ENCODE data around the gene ZFAND5. TPM values are rescaled to one million over a fixed set of nuclear protein-coding genes. Genes with fewer than 3 reads are reported as not detected.
A peak's percentile ranks its signal among the peaks of the same experiment; 100 is the strongest.

ZFAND5 gene
- total and polyA plus RNA-seq, 4 donors = 147 to 369 (median 169) TPM

DNA sequence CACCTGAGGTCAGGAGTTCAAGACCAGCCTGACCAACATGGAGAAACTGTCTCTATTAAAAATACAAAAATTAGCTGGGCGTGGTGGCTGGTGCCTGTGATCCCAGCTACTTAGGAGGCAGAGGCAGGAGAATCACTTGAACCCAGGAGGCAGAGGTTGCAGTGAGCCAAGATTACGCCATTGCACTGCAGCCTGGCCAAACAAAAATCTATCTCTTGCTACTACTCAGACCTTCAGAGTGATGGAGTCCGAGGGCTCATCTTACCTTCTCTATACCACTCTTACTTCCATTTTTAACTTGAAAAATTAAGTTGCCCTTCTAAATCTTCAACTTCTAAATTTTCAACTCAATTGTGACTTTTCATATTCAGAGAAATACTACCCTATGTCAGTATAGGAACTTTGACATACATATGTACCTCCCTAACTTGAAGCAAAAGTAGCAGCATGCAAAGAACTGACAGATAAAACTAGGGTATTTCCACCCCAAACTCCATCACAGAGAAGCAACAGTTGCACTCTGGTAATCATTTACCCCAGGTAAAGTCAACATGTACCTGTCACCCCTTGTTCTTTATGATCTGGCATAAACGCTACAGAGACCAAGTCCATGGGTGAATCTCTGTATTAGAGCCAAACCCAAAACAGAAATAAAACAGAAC, 11.4 kb downstream of the ZFAND5 start:
- no peak overlapping the region for H3K9ac ChIP-seq (ENCODE audit: insufficient read depth in 1 of 2, low read length in 2 of 2)
- 96 to 97% methylated on average over 4 of the region's 4 CpGs for WGBS, 2 donors
- no peak for TF ChIP-seq CTCF (IDR thresholded peaks at IDR 0.05; ENCODE audit: control extremely low read depth, extremely low read depth)
- H3K27me3 ChIP-seq (ENCODE audit: control insufficient read depth in 3 of 3, insufficient read depth in 3 of 3, low read length in 2 of 3) = no peaks in the 10 kb centered on the region
- no peak for ATAC-seq (ENCODE audit: insufficient read depth, low FRiP score)
- H3K4me1 ChIP-seq (ENCODE audit: control insufficient read depth in 5 of 5, insufficient read depth in 5 of 5, low read length in 5 of 5) = peaks cover 0 to 29% (median 9%) of the 10 kb centered on the region in 5 donors
- H3K4me3 ChIP-seq = no peak overlapping the region
- peaks cover 8 to 40% (median 21%) of the 10 kb centered on the region in 4 donors for H3K36me3 ChIP-seq (ENCODE audit: control insufficient read depth in 4 of 4, insufficient read depth in 4 of 4, low read length in 4 of 4)
- H3K9me3 ChIP-seq (ENCODE audit: control insufficient read depth in 4 of 4, insufficient read depth in 3 of 4, low read length in 3 of 4) = peaks cover 0 to 1% (median 0%) of the 10 kb centered on the region in 4 donors
- H3K27ac ChIP-seq (ENCODE audit: low read depth in 1 of 2, low read length in 1 of 2) = no peak overlapping the region
- DNase-seq = no peak

DNA sequence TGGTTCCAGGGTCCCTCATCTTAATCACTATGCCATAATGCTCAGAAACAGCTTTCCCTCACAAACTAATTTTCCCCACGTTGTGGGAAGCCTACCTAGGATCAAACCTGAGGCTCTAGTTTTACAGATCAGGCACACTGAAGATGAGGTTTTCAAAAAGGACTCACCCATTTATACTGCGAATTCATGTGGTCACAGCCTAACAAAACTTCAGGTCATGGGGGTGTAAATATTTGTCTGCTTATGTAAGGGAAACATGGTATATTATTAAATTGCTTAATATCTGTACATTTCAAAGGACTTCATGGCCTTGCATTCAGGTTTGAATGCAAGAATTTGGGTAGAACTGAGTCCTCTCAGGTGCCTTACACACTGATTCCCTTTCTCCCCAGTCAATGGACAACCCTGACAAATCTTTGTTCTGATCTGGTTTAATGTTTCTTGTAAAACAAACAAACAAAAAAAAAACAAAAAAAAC, 12.1 kb downstream of the ZFAND5 start:
- H3K36me3 ChIP-seq (ENCODE audit: control insufficient read depth in 4 of 4, insufficient read depth in 4 of 4, low read length in 4 of 4) = peaks cover 8 to 34% (median 16%) of the 10 kb centered on the region in 4 donors
- DNase-seq (no peak), ATAC-seq (ENCODE audit: insufficient read depth, low FRiP score) (no peak)
- TF ChIP-seq CTCF (IDR thresholded peaks at IDR 0.05; ENCODE audit: control extremely low read depth, extremely low read depth) = no peak
- no peak overlapping the region for H3K27ac ChIP-seq (ENCODE audit: low read depth in 1 of 2, low read length in 1 of 2)
- 70 to 74% methylated on average over 2 of the region's 2 CpGs for WGBS, 2 donors
- no peak overlapping the region for H3K9ac ChIP-seq (ENCODE audit: insufficient read depth in 1 of 2, low read length in 2 of 2)
- H3K27me3 ChIP-seq (ENCODE audit: control insufficient read depth in 3 of 3, insufficient read depth in 3 of 3, low read length in 2 of 3) = no peaks in the 10 kb centered on the region
- peaks cover 0 to 1% (median 0%) of the 10 kb centered on the region in 4 donors for H3K9me3 ChIP-seq (ENCODE audit: control insufficient read depth in 4 of 4, insufficient read depth in 3 of 4, low read length in 3 of 4)
- no peak overlapping the region for H3K4me3 ChIP-seq
- peaks cover 0 to 23% (median 7%) of the 10 kb centered on the region in 5 donors for H3K4me1 ChIP-seq (ENCODE audit: control insufficient read depth in 5 of 5, insufficient read depth in 5 of 5, low read length in 5 of 5)

DNA sequence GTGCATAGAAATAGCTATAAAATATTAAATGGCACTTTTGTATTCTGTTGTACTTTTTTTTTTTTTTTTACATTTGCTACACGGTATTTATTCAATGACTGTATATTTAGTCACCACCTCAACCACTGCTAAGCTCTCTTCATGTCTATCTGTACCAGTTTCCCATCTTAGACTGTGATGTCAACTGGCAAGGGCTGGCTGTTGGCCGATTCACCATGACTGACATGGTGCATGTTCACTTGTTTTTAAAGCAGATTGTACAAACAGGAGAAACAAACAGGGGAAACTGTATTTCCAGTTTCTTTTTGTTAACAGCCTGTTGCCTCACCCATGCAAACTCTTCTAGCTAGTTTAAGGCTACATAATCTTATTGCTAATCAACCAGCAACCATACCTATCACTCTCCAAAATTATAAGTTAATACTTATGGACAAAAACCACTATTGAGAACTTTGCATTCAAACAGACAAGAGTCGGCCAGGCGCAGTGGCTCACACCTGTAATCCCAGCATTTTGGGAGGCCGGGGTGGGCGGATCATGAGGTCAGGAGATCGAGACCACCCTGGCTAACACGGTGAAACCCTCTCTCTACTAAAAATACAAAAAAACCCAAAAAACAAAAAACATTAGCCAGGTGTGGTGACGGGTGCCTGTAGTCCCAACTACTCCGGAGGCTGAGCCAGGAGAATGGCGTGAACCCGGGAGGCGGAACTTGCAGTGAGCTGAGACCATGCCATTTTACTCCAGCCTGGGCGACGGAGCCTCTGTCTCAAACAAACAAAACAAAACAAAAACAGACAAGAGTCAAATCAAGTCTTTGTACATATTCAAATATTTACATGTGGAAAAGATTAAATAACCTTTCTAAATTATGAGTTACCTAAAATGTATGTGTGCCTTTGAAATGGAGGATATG, 13.2 kb downstream of the ZFAND5 start:
- peak overlapping the region in 1 of 2 donors; percentile 40 for H3K27ac ChIP-seq (ENCODE audit: low read depth in 1 of 2, low read length in 1 of 2)

More for the DNA sequence above, 13.2 kb downstream of the ZFAND5 start:
- WGBS, 2 donors = 94% methylated on average over 15 of the region's 15 CpGs
- DNase-seq = no peak
- TF ChIP-seq CTCF (IDR thresholded peaks at IDR 0.05; ENCODE audit: control extremely low read depth, extremely low read depth) = no peak
- peaks cover 0 to 1% (median 0%) of the 10 kb centered on the region in 4 donors for H3K9me3 ChIP-seq (ENCODE audit: control insufficient read depth in 4 of 4, insufficient read depth in 3 of 4, low read length in 3 of 4)
- peaks cover 0 to 14% (median 7%) of the 10 kb centered on the region in 5 donors for H3K4me1 ChIP-seq (ENCODE audit: control insufficient read depth in 5 of 5, insufficient read depth in 5 of 5, low read length in 5 of 5)
- no peak overlapping the region for H3K4me3 ChIP-seq
- H3K27me3 ChIP-seq (ENCODE audit: control insufficient read depth in 3 of 3, insufficient read depth in 3 of 3, low read length in 2 of 3) = no peaks in the 10 kb centered on the region
- ATAC-seq (ENCODE audit: insufficient read depth, low FRiP score) = no peak
- peaks cover 8 to 26% (median 16%) of the 10 kb centered on the region in 4 donors for H3K36me3 ChIP-seq (ENCODE audit: control insufficient read depth in 4 of 4, insufficient read depth in 4 of 4, low read length in 4 of 4)
- H3K9ac ChIP-seq (ENCODE audit: insufficient read depth in 1 of 2, low read length in 2 of 2) = no peak overlapping the region
